DMS53 treated with DMSO at 0.1 percent for 48 hours (cell line): ENCODE measurements around the gene LTBP1.
"Not testable (repeated sequence)": the region's sequence is repeated elsewhere in the genome, so short reads cannot be mapped to it uniquely, and the experiment has no call there.

ENCODE experiments used
- DNase-seq: peaks from one replicate; lab custom pipeline; 2025; ENCODE audit not compliant: unreplicated experiment; lab: John Stamatoyannopoulos, UW

Gene LTBP1

GRCh38 chr2:33442052-33442451 is 495.3 kb downstream of the LTBP1 start:
- DNase-seq, result not testable (repeated sequence)

- no peak for DNase-seq
Measured at GRCh38 chr2:33442528-33443079, 495.9 kb downstream of the LTBP1 start.

- no peak for DNase-seq
Measured at GRCh38 chr2:33443274-33443829, 496.6 kb downstream of the LTBP1 start.

- DNase-seq, result no peak
Measured at GRCh38 chr2:33444967-33445366, 498.2 kb downstream of the LTBP1 start.

GRCh38 chr2:33448220-33448899 is 501.6 kb downstream of the LTBP1 start:
- DNase-seq, result no peak
